Ectodermal cell (in vitro differentiated cells): ENCODE measurements around the gene ARHGAP22.

Source experiments
- H3K27ac ChIP-seq: 2 replicates; pipeline ENCODE4 v1.7.0; 2013; ENCODE audit warnings: mild to moderate bottlenecking, low read depth, low read length; ENCODE audit not compliant: insufficient read depth, poor library complexity, severe bottlenecking
- H3K27me3 ChIP-seq: 2 replicates; pipeline ENCODE4 v1.7.0; 2013; ENCODE audit warnings: mild to moderate bottlenecking, low read length; ENCODE audit not compliant: insufficient read depth, control insufficient read depth, poor library complexity, severe bottlenecking
- H3K36me3 ChIP-seq: one replicate; pipeline ENCODE4 v1.7.0; 2013; ENCODE audit warnings: low read length; ENCODE audit not compliant: control insufficient read depth, insufficient read depth
- H3K4me1 ChIP-seq: one replicate; pipeline ENCODE4 v1.7.0; 2013; ENCODE audit warnings: low read length; ENCODE audit not compliant: control insufficient read depth, insufficient read depth
- H3K4me3 ChIP-seq: 2 replicates; pipeline ENCODE4 v1.7.0; 2013; ENCODE audit warnings: low read depth, low read length, control low read depth; ENCODE audit not compliant: insufficient read depth
- H3K9me3 ChIP-seq: 2 replicates; pipeline ENCODE4 v1.7.0; 2013; ENCODE audit warnings: mild to moderate bottlenecking, low read length, moderate library complexity; ENCODE audit not compliant: control insufficient read depth
- WGBS, 2 experiments: methylation state at CpG; one replicate each; pipeline ENCODE4 v1.1.7; 2013; ENCODE audit warnings: missing lambda C conversion rate in 2 of 2; 5-methylcytosine and 5-hydroxymethylcytosine counted together

The ARHGAP22 gene

GRCh38 chr10:48572414-48572813 is 32.5 kb downstream of the ARHGAP22 start:
- 89 to 97% methylated on average over 2 of the region's 2 CpGs for WGBS, 2 experiments
- H3K4me3 ChIP-seq = no peak overlapping the region
- no peaks in the 10 kb centered on the region for H3K9me3 ChIP-seq
- H3K27me3 ChIP-seq = no peaks in the 10 kb centered on the region
- no peak overlapping the region for H3K27ac ChIP-seq
- peaks cover 2% of the 10 kb centered on the region for H3K4me1 ChIP-seq
- no peaks in the 10 kb centered on the region for H3K36me3 ChIP-seq

- no peaks in the 10 kb centered on the region for H3K4me1 ChIP-seq
- 88 to 91% methylated on average over 8 of the region's 8 CpGs for WGBS, 2 experiments
- H3K9me3 ChIP-seq = no peaks in the 10 kb centered on the region
- H3K36me3 ChIP-seq = no peaks in the 10 kb centered on the region
- H3K27ac ChIP-seq = no peak overlapping the region
- no peaks in the 10 kb centered on the region for H3K27me3 ChIP-seq
- no peak overlapping the region for H3K4me3 ChIP-seq
Measured at GRCh38 chr10:48568546-48568945, 36.3 kb downstream of the ARHGAP22 start.

GRCh38 chr10:48568131-48568530 is 36.7 kb downstream of the ARHGAP22 start:
- Histone ChIP-seq H3K4me3 (no peak overlapping the region), H3K36me3 (no peaks in the 10 kb centered on the region), H3K27me3 (no peaks in the 10 kb centered on the region), H3K4me1 (no peaks in the 10 kb centered on the region), H3K27ac (no peak overlapping the region), H3K9me3 (no peaks in the 10 kb centered on the region)
- WGBS, 2 experiments = 87 to 92% methylated on average over 4 of the region's 4 CpGs

- Histone ChIP-seq H3K4me3 (no peak overlapping the region), H3K36me3 (no peaks in the 10 kb centered on the region), H3K27ac (no peak overlapping the region), H3K4me1 (no peaks in the 10 kb centered on the region), H3K9me3 (no peaks in the 10 kb centered on the region), H3K27me3 (no peaks in the 10 kb centered on the region)
- 92 to 96% methylated on average over 3 of the region's 3 CpGs for WGBS, 2 experiments
Measured at GRCh38 chr10:48567346-48567745, 37.5 kb downstream of the ARHGAP22 start.

GRCh38 chr10:48564466-48565160 is 40.3 kb downstream of the ARHGAP22 start:
- H3K36me3 ChIP-seq = no peaks in the 10 kb centered on the region
- H3K4me3 ChIP-seq = no peak overlapping the region
- H3K27me3 ChIP-seq = no peaks in the 10 kb centered on the region
- no peak overlapping the region for H3K27ac ChIP-seq
- H3K4me1 ChIP-seq = no peaks in the 10 kb centered on the region
- H3K9me3 ChIP-seq = no peaks in the 10 kb centered on the region
- WGBS, 2 experiments = 89 to 92% methylated on average over 9 of the region's 9 CpGs

GRCh38 chr10:48557511-48558123 is 47.3 kb downstream of the ARHGAP22 start:
- no peaks in the 10 kb centered on the region for H3K27me3 ChIP-seq
- H3K4me3 ChIP-seq = no peak overlapping the region
- H3K36me3 ChIP-seq = no peaks in the 10 kb centered on the region
- H3K27ac ChIP-seq = no peak overlapping the region
- WGBS, 2 experiments = 78 to 86% methylated on average over 5 of the region's 5 CpGs
- no peaks in the 10 kb centered on the region for H3K9me3 ChIP-seq
- peaks cover 9% of the 10 kb centered on the region for H3K4me1 ChIP-seq

GRCh38 chr10:48556713-48557112 is 48.2 kb downstream of the ARHGAP22 start:
- Histone ChIP-seq H3K4me1 (peaks cover 9% of the 10 kb centered on the region), H3K4me3 (no peak overlapping the region), H3K27me3 (no peaks in the 10 kb centered on the region), H3K27ac (no peak overlapping the region), H3K9me3 (no peaks in the 10 kb centered on the region), H3K36me3 (no peaks in the 10 kb centered on the region)
- 94 to 95% methylated on average over 6 of the region's 6 CpGs for WGBS, 2 experiments

GRCh38 chr10:48556065-48556464 is 48.8 kb downstream of the ARHGAP22 start:
- Histone ChIP-seq H3K4me1 (peaks cover 9% of the 10 kb centered on the region), H3K36me3 (no peaks in the 10 kb centered on the region), H3K27me3 (no peaks in the 10 kb centered on the region), H3K27ac (no peak overlapping the region), H3K4me3 (no peak overlapping the region), H3K9me3 (no peaks in the 10 kb centered on the region)
- WGBS, 2 experiments = 95% methylated on average over 5 of the region's 5 CpGs

GRCh38 chr10:48555310-48556042 is 49.4 kb downstream of the ARHGAP22 start:
- no peaks in the 10 kb centered on the region for H3K27me3 ChIP-seq
- no peak overlapping the region for H3K27ac ChIP-seq
- no peaks in the 10 kb centered on the region for H3K9me3 ChIP-seq
- H3K4me3 ChIP-seq = no peak overlapping the region
- H3K36me3 ChIP-seq = no peaks in the 10 kb centered on the region
- WGBS, 2 experiments = 91% methylated on average over 9 of the region's 9 CpGs
- peaks cover 9% of the 10 kb centered on the region for H3K4me1 ChIP-seq

- peaks cover 9% of the 10 kb centered on the region for H3K4me1 ChIP-seq
- no peaks in the 10 kb centered on the region for H3K36me3 ChIP-seq
- no peak overlapping the region for H3K27ac ChIP-seq
- H3K27me3 ChIP-seq = no peaks in the 10 kb centered on the region
- 83 to 91% methylated on average over 3 of the region's 3 CpGs for WGBS, 2 experiments
- no peak overlapping the region for H3K4me3 ChIP-seq
- no peaks in the 10 kb centered on the region for H3K9me3 ChIP-seq
Measured at GRCh38 chr10:48554656-48555055, 50.2 kb downstream of the ARHGAP22 start.
